A549 (cell line): ENCODE results near the gene SLC10A7. TPM values are rescaled to one million over a fixed set of nuclear protein-coding genes. Genes with fewer than 3 reads are reported as not detected.

Experiments
- ATAC-seq, 2 experiments: fragments of 200-7000 bp in 1 of 2; fragments of >200 bp in 1 of 2; cut with Nextera tagmentation in 1 of 2; cut with Tn5 transposase in 1 of 2; 3 replicates each; pipeline versions ENCODE4 v1.8.0 to v1.9.1; 2018 to 2020; ENCODE audit warnings: mild to moderate bottlenecking in 1 of 2, moderate library complexity in 1 of 2
- CTCF ChIA-PET: fragments of 300-600 bp; sonication (Branson Sonifier 250); formaldehyde crosslinking; extraction: SDS; loops from one replicate; lab custom pipeline; 2021; ENCODE audit warnings: antibody characterized with exemption, inconsistent platforms; lab: Yijun Ruan, JAX
- POLR2A ChIA-PET: fragments of 350-600 bp; formaldehyde crosslinking; extraction: SDS; loops from one replicate; lab custom pipeline; 2021; ENCODE audit warnings: antibody characterized with exemption, inconsistent platforms; lab: Yijun Ruan, JAX
- DNase-seq, 2 experiments: peaks; one replicate each; pipeline versions ENCODE4 v3.0.0 to v3.0.0-alpha.2; 2011 to 2016; ENCODE audit warnings: low read depth in 1 of 2, low spot score in 1 of 2
- FAIRE-seq: peaks from 2 replicates; lab custom pipeline; 2011; peaks lifted over from hg19 to GRCh38; lab: Jason Lieb, UNC
- H3K27ac ChIP-seq, 2 experiments: fragments of >200 bp; sonication (Bioruptor Twin); formaldehyde crosslinking; 3 replicates each; pipeline ENCODE4 v1.5.1; 2016 to 2017
- H3K4me1 ChIP-seq: fragments of >200 bp; sonication (Bioruptor Twin); formaldehyde crosslinking; 3 replicates; pipeline ENCODE4 v1.6.1; 2016
- H3K4me2 ChIP-seq: fragments of >200 bp; sonication (Bioruptor Twin); formaldehyde crosslinking; 3 replicates; pipeline ENCODE4 v1.6.1; 2016
- H3K4me3 ChIP-seq: fragments of >200 bp; sonication (Bioruptor Twin); formaldehyde crosslinking; 3 replicates; pipeline ENCODE4 v1.5.1; 2016
- H3K9me3 ChIP-seq: fragments of >200 bp; sonication (Bioruptor Twin); formaldehyde crosslinking; 3 replicates; pipeline ENCODE4 v1.6.1; 2016
- ESRRA ChIP-seq: fragments of 150-350 bp; IDR thresholded peaks from 2 replicates; pipeline ENCODE4 v1.6.1; 2014; ENCODE audit warnings: mild to moderate bottlenecking, low read length, borderline replicate concordance
- FOXS1 ChIP-seq: fragments of 250-450 bp; sonication (Bioruptor Pico); IDR thresholded peaks from 2 replicates; pipeline ENCODE4 v1.5.0; 2020; ENCODE audit warnings: mild to moderate bottlenecking, moderate library complexity
- HOXB5 ChIP-seq: fragments of 250-450 bp; sonication (Bioruptor Pico); IDR thresholded peaks from 2 replicates; pipeline ENCODE4 v1.5.0; 2020; ENCODE audit warnings: mild to moderate bottlenecking, moderate library complexity
- JUNB ChIP-seq: fragments of >200 bp; sonication (Bioruptor Twin); formaldehyde crosslinking; IDR thresholded peaks from 2 replicates; pipeline ENCODE4 v1.6.1; 2016
- KDM1A ChIP-seq: fragments of 200-600 bp; sonication (generic); IDR thresholded peaks from 2 replicates; pipeline ENCODE4 v1.6.1; 2016; ENCODE audit warnings: low read depth, mild to moderate bottlenecking
- MYC ChIP-seq: IDR thresholded peaks from 2 replicates; pipeline ENCODE4 v1.6.1; 2012; ENCODE audit warnings: mild to moderate bottlenecking, inconsistent platforms, low read length, improper control_type of control experiment, borderline replicate concordance
- NFE2L2 ChIP-seq: fragments of 150-350 bp; conservative IDR thresholded peaks from 2 replicates; pipeline ENCODE4 v1.6.1; 2014; ENCODE audit warnings: low read length
- PHF8 ChIP-seq: fragments of 200-600 bp; sonication (generic); IDR thresholded peaks from 2 replicates; pipeline ENCODE4 v1.6.1; 2016; ENCODE audit warnings: low read depth, mild to moderate bottlenecking, antibody characterized with exemption, moderate library complexity, borderline replicate concordance
- POLR2AphosphoS2 ChIP-seq: conservative IDR thresholded peaks from 2 replicates; pipeline ENCODE4 v1.6.1; 2012; ENCODE audit warnings: low read length, improper control_type of control experiment, inconsistent platforms
- RAD21 ChIP-seq, 2 experiments: fragments of >200 bp in 1 of 2; sonication (Bioruptor Twin) in 1 of 2; formaldehyde crosslinking in 1 of 2; IDR thresholded peaks in 1 of 2; conservative IDR thresholded peaks in 1 of 2; 2 replicates in 1 of 2; 3 replicates in 1 of 2; pipeline ENCODE4 v1.6.1; 2012 to 2018; ENCODE audit warnings: inconsistent platforms in 1 of 2
- TP53 ChIP-seq: fragments of 250-450 bp; sonication (Bioruptor Pico); IDR thresholded peaks from 2 replicates; pipeline ENCODE4 v1.5.0; 2021; ENCODE audit warnings: mild to moderate bottlenecking, moderate library complexity
- ZFP36 ChIP-seq: fragments of 450-650 bp; IDR thresholded peaks from 2 replicates; pipeline ENCODE4 v1.6.1; 2014; ENCODE audit warnings: borderline replicate concordance; ENCODE audit not compliant: partially characterized antibody
- ZSCAN20 ChIP-seq: fragments of 250-450 bp; sonication (Bioruptor Pico); IDR thresholded peaks from 2 replicates; pipeline ENCODE4 v1.8.0; 2022; ENCODE audit warnings: mild to moderate bottlenecking, moderate library complexity
- WGBS: methylation state at CpG from one replicate; pipeline ENCODE4 v1.1.6; 2017; ENCODE audit errors: missing lambda C conversion rate; 5-methylcytosine and 5-hydroxymethylcytosine counted together
- polyA plus RNA-seq, 4 experiments: library from polyadenylated mRNA; depleted of rRNA in 3 of 4; stranded (reverse); fragments of >200 nt; fragmentation: RNase III in 1 of 4; extraction: RNeasy Plus Mini Kit Qiagen cat#74134 plus additional on column Dnase treatment in 1 of 4; gene quantifications; 2 replicates in 3 of 4; 3 replicates in 1 of 4; pipeline ENCODE4 v1.2.3, GENCODE V29; 2011 to 2017
- TF ChIP-seq, protein P1 (sequence below): IDR thresholded peaks from 2 replicates; pipeline ENCODE4 v1.6.1; 2012
- TF ChIP-seq, protein P2 (sequence below): IDR thresholded peaks from 2 replicates; pipeline ENCODE4 v1.6.1; 2012
- TF ChIP-seq, protein P3 (sequence below): fragments of 250-450 bp; sonication (Bioruptor Pico); IDR thresholded peaks from 2 replicates; pipeline ENCODE4 v1.5.0; 2021; ENCODE audit warnings: mild to moderate bottlenecking, moderate library complexity, borderline replicate concordance
- TF ChIP-seq, protein P4 (sequence below): fragments of >200 bp; sonication (Bioruptor Twin); formaldehyde crosslinking; IDR thresholded peaks from 2 replicates; pipeline ENCODE4 v1.6.1; 2016
- TF ChIP-seq, protein P5 (sequence below): fragments of 150-350 bp; IDR thresholded peaks from 2 replicates; pipeline ENCODE4 v1.6.1; 2014; ENCODE audit warnings: low read depth, mild to moderate bottlenecking, low read length
- TF ChIP-seq, protein P6 (sequence below): fragments of 200-600 bp; sonication (generic); IDR thresholded peaks from 2 replicates; pipeline ENCODE4 v1.6.1; 2016; ENCODE audit warnings: antibody characterized with exemption, mild to moderate bottlenecking, moderate library complexity

Gene SLC10A7
- polyA plus RNA-seq, 2 of the 4 experiments (the other 2 are of a cell fraction), result 1.3 to 6.5 TPM

DNA sequence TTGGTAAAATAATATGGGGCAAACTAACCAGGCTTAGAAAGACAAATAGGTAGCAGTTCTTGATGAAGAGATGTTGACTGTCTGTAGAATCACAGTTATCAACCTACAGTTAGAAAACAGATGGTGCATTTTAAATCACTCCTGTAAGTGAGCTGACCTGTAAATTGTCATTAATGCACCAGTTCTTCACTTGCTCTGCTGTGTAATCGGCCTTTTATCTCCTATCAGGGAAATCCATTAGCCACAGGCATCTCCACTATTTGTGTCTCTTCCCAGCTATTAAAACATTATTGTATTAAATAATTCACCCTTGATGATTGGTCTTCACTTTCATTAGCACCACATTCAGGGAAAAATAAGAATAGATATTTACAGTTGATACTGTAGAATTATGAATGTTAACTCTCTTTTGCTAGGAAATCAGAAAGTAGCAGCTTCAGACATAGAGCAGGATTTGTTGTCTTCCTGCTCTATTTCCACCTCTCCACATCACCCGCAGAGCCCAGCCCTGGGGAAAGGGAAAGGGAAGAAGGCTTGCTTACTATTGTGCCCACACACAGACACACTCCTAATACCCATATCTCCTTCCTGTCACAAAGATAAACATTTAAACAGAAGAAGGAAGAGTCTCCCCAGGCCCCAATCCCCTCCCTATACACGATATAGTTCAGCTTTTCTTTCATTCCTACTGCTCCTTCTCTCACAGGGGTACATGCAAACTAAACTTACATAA is 210.3 kb downstream of the SLC10A7 start:
- Histone ChIP-seq H3K4me2 (no peak overlapping the region), H3K9me3 (no peaks in the 10 kb centered on the region), H3K27ac (no peak overlapping the region), H3K4me3 (no peak overlapping the region), H3K4me1 (no peaks in the 10 kb centered on the region)
- no peak for FAIRE-seq
- no peak for DNase-seq
- no peak for TF ChIP-seq HOXB5 (CRISPR knock-in tag)
- TF ChIP-seq, protein P1, sequence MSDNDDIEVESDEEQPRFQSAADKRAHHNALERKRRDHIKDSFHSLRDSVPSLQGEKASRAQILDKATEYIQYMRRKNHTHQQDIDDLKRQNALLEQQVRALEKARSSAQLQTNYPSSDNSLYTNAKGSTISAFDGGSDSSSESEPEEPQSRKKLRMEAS, result no peak
- ChIA-PET CTCF (no interaction called here), POLR2A (no interaction called here)
- ATAC-seq, result no peak
- WGBS, result 49% methylated on average over 3 of the region's 3 CpGs

DNA sequence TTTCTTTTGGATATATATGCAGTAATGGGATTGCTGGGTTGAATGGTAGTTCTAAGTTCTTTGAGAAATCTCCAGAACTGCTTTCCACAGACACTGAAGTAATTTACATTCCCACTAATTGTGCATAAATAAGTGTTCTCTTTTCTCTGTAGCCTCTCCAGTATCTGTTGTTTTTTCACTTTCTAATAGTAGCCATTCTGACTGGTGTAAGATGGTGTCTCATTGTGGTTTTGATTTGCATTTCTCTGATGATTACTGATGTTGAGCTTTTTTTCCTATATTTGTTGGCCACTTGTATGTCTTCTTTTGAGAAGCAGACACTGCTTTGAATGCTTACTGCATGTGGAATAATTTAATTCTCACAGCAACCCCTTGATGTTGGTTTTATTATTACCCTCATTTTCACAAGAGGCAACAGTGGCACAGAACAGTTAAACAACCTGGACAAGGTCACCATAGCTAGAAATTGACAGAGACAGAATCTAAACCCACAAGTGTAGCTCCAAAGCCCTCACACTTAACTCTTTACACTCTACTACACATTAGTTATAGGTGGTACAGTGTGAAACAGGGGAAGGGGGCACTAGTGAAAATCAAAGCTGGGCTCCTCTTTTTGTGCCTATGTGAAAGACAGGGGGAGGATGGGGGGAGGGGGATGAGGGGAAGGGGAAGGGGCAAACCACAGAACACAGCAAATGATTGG is 211.3 kb downstream of the SLC10A7 start:
- ChIA-PET POLR2A (no interaction called here), CTCF (no interaction called here)
- H3K4me2 ChIP-seq, result no peak overlapping the region
- TF ChIP-seq, protein P2, sequence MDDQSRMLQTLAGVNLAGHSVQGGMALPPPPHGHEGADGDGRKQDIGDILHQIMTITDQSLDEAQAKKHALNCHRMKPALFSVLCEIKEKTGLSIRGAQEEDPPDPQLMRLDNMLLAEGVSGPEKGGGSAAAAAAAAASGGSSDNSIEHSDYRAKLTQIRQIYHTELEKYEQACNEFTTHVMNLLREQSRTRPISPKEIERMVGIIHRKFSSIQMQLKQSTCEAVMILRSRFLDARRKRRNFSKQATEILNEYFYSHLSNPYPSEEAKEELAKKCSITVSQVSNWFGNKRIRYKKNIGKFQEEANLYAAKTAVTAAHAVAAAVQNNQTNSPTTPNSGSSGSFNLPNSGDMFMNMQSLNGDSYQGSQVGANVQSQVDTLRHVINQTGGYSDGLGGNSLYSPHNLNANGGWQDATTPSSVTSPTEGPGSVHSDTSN, result no peak
- no peak for TF ChIP-seq RAD21 (conservative IDR thresholded peaks at IDR 0.05 in 1 of 2, IDR thresholded peaks at IDR 0.05 in 1 of 2)
- TF ChIP-seq, protein P3, sequence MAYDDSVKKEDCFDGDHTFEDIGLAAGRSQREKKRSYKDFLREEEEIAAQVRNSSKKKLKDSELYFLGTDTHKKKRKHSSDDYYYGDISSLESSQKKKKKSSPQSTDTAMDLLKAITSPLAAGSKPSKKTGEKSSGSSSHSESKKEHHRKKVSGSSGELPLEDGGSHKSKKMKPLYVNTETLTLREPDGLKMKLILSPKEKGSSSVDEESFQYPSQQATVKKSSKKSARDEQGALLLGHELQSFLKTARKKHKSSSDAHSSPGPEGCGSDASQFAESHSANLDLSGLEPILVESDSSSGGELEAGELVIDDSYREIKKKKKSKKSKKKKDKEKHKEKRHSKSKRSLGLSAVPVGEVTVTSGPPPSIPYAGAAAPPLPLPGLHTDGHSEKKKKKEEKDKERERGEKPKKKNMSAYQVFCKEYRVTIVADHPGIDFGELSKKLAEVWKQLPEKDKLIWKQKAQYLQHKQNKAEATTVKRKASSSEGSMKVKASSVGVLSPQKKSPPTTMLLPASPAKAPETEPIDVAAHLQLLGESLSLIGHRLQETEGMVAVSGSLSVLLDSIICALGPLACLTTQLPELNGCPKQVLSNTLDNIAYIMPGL (CRISPR knock-in tag), result no peak
- TF ChIP-seq ZFP36, result no peak
- TF ChIP-seq, protein P1, result no peak
- TF ChIP-seq NFE2L2, result no peak
- no peak for TF ChIP-seq FOXS1
- no peak for TF ChIP-seq POLR2AphosphoS2
- no peak for TF ChIP-seq KDM1A
- no peak for DNase-seq
- no peaks in the 10 kb centered on the region for H3K9me3 ChIP-seq
- FAIRE-seq, result no peak
- H3K4me1 ChIP-seq, result no peaks in the 10 kb centered on the region
- no peak overlapping the region for H3K4me3 ChIP-seq
- no peak for ATAC-seq
- H3K27ac ChIP-seq, result no peak overlapping the region

DNA sequence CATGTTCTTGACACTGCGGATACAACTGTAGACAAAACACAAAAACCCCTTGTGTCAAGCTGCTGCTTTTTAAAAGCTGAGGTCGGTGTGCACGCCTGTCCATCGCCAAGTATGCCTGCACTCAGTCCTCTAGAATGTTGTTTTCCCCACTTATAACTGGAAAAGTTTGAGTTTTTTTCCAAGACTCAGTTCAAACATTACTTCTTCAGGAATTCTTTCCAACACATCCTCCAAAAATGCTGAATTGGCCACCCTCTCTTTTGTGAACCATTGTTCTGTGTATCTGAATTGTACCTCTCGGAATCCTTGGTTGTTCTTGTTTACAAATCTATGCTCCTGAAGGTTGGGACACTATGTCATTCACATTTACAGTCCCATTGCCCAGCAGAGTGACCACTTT is 212.8 kb downstream of the SLC10A7 start:
- ChIA-PET POLR2A (no interaction called here), CTCF (no interaction called here)
- no peak for DNase-seq
- no peak for TF ChIP-seq ESRRA
- H3K4me2 ChIP-seq, result no peak overlapping the region
- H3K4me3 ChIP-seq, result no peak overlapping the region
- H3K27ac ChIP-seq, result no peak overlapping the region
- no peaks in the 10 kb centered on the region for H3K4me1 ChIP-seq
- no peak for ATAC-seq
- 86% methylated on average over 5 of the region's 5 CpGs for WGBS
- no peaks in the 10 kb centered on the region for H3K9me3 ChIP-seq
- FAIRE-seq, result no peak

DNA sequence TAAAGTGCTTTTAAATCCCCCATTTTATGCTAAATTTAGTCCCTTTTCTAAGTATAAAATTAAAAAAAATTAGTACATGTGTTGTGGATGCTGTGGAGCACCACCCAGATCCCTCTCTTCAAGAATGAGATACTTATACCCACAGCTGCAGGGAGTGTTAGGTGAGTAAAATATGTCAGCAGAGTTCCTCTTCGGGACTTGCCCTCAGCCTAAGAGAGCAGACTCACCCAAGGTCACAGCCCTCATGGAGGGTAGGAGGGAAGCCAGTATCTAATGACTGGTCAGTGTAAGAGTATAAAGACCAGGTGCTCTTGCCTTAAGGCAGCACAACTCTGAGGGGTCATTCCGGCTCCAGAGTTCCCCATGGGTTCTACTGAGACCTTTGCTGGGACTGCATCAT is 218.9 kb downstream of the SLC10A7 start:
- Histone ChIP-seq H3K9me3 (no peaks in the 10 kb centered on the region), H3K4me3 (no peak overlapping the region), H3K4me1 (no peaks in the 10 kb centered on the region), H3K27ac (no peak overlapping the region), H3K4me2 (no peak overlapping the region)
- DNase-seq (no peak), ATAC-seq (no peak), FAIRE-seq (no peak)
- CTCF ChIA-PET, result interaction anchor here (0.7 kb wide), 1 partner anchor 15 kb away, joined by 3 read pairs; no protein-coding TSS in a partner anchor
- WGBS, result 51% methylated on average over 2 of the region's 2 CpGs
- POLR2A ChIA-PET, result no interaction called here
- TF ChIP-seq MYC (no peak), TP53 (no peak), ESRRA (no peak), PHF8 (no peak), JUNB (no peak), POLR2AphosphoS2 (no peak), ZSCAN20 (CRISPR knock-in tag) (no peak)
- TF ChIP-seq, protein P4, sequence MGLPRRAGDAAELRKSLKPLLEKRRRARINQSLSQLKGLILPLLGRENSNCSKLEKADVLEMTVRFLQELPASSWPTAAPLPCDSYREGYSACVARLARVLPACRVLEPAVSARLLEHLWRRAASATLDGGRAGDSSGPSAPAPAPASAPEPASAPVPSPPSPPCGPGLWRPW, result no peak
- TF ChIP-seq, protein P5, sequence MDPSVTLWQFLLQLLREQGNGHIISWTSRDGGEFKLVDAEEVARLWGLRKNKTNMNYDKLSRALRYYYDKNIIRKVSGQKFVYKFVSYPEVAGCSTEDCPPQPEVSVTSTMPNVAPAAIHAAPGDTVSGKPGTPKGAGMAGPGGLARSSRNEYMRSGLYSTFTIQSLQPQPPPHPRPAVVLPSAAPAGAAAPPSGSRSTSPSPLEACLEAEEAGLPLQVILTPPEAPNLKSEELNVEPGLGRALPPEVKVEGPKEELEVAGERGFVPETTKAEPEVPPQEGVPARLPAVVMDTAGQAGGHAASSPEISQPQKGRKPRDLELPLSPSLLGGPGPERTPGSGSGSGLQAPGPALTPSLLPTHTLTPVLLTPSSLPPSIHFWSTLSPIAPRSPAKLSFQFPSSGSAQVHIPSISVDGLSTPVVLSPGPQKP, result no peak
- TF ChIP-seq, protein P6, sequence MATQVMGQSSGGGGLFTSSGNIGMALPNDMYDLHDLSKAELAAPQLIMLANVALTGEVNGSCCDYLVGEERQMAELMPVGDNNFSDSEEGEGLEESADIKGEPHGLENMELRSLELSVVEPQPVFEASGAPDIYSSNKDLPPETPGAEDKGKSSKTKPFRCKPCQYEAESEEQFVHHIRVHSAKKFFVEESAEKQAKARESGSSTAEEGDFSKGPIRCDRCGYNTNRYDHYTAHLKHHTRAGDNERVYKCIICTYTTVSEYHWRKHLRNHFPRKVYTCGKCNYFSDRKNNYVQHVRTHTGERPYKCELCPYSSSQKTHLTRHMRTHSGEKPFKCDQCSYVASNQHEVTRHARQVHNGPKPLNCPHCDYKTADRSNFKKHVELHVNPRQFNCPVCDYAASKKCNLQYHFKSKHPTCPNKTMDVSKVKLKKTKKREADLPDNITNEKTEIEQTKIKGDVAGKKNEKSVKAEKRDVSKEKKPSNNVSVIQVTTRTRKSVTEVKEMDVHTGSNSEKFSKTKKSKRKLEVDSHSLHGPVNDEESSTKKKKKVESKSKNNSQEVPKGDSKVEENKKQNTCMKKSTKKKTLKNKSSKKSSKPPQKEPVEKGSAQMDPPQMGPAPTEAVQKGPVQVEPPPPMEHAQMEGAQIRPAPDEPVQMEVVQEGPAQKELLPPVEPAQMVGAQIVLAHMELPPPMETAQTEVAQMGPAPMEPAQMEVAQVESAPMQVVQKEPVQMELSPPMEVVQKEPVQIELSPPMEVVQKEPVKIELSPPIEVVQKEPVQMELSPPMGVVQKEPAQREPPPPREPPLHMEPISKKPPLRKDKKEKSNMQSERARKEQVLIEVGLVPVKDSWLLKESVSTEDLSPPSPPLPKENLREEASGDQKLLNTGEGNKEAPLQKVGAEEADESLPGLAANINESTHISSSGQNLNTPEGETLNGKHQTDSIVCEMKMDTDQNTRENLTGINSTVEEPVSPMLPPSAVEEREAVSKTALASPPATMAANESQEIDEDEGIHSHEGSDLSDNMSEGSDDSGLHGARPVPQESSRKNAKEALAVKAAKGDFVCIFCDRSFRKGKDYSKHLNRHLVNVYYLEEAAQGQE, result no peak
